ENCODE data around the gene PPIG.

- TF ChIP-seq CTCF (IDR thresholded peaks at IDR 0.05) (no peak), EZH2 (IDR thresholded peaks at IDR 0.05; ENCODE audit: borderline replicate concordance, insufficient read depth, low read depth, low read length, poor library complexity, severe bottlenecking) (no peak)
Observed at GRCh38 chr2:169609264-169609663, 25.1 kb downstream of the PPIG start.

All from B cell (primary cell).